Memory B cell (primary cell): ENCODE results near the gene ZNF284.
"Not testable (repeated sequence)": the region's sequence is repeated elsewhere in the genome, so short reads cannot be mapped to it uniquely, and the experiment has no call there.

Experiments
- ATAC-seq: fragments of 150-1000 bp; cut with Tn5 transposase; 2 replicates; pipeline ENCODE4 v1.10.0; 2021; ENCODE audit warnings: low read depth, mild to moderate bottlenecking, moderate library complexity
- DNase-seq, 2 donors: peaks; one replicate each; pipeline ENCODE4 v3.0.0; 2022; ENCODE audit warnings: low spot score in 2 of 2
- H3K27ac Mint-ChIP-seq: one replicate; pipeline ENCODE4 v1.8.0; 2022; ENCODE audit warnings: mild to moderate bottlenecking, moderate library complexity, mixed read lengths
- H3K27me3 Mint-ChIP-seq: one replicate; pipeline ENCODE4 v1.8.0; 2022; ENCODE audit warnings: mixed read lengths
- H3K36me3 Mint-ChIP-seq: one replicate; pipeline ENCODE4 v1.8.0; 2022; ENCODE audit warnings: mild to moderate bottlenecking, mixed read lengths
- H3K4me1 Mint-ChIP-seq: one replicate; pipeline ENCODE4 v1.8.0; 2022; ENCODE audit warnings: mixed read lengths
- H3K4me3 Mint-ChIP-seq: one replicate; pipeline ENCODE4 v1.8.0; 2022; ENCODE audit warnings: mild to moderate bottlenecking, moderate library complexity, mixed read lengths
- H3K9me3 Mint-ChIP-seq: one replicate; pipeline ENCODE4 v1.8.0; 2022; ENCODE audit warnings: mixed read lengths

The ZNF284 gene

DNA sequence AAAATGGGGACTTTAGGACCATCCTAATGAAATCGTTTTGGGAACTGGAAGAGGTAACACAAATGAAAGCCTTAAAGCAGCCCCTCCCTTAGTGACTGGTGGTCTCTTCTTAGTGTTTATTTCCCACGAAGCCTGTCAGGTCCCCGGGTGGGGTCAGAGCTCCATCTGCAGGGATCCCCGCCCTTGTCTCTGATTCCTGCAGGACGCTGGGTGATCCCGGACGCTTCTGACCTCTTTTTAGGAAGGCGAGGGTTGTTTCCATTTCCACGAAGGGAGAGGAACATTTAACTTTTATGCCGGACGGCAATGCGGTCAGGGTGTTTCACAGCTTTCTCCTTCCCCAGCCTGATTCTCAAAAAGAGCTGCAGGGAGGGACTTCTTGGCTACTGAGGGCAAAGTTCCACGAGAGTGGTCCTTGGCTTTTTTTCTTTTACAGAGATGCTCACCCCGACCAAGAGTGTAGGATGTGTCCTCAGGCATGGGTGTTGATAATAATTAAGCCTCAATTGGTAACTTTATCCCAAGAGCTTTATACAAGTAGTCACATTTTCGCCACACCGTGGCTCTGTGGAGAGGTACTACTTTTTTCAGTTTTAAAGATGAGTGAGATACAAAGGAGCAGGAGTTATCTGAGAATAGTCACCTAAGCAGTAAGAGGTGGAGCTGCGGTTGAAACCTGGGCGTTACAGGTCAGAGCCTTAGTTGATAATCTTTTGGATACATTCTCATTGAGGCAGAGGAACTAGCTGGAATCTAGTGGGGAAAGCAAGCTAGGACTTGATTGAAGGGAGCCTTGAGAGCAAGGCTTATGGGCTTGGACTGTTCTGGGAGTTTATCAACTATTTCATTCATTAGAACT lies 813 bp downstream of the ZNF284 start:
- peaks cover 20% of the 10 kb centered on the region for H3K4me1 Mint-ChIP-seq
- DNase-seq (no peak), ATAC-seq (no peak)
- peaks cover 3% of the 10 kb centered on the region for H3K27me3 Mint-ChIP-seq
- H3K4me3 Mint-ChIP-seq, result peak overlapping the region; percentile 94
- H3K9me3 Mint-ChIP-seq, result peaks cover 12% of the 10 kb centered on the region
- H3K36me3 Mint-ChIP-seq, result peaks cover 17% of the 10 kb centered on the region
- H3K27ac Mint-ChIP-seq, result peak overlapping the region; percentile 75

DNA sequence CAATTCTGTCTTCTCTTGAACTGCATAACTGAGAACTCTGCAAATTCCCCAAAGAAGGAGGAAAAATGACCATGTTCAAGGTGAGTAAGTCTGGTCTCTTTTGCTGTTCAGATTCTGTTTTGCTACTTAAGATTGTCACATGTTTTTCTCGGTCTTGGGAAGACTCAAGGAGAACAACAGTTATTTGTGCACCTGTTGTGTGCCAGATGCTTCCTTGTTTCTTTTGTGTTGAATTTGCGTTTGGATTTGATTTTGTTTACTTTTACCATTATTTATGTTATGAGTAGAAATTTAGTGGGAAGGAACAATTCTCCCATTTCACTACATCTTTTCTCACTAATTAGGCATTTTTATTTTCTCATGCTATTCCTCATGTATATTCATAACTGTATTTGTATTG lies 4.4 kb downstream of the ZNF284 start:
- peaks cover 15% of the 10 kb centered on the region for H3K4me1 Mint-ChIP-seq
- DNase-seq (no peak), ATAC-seq (no peak)
- H3K4me3 Mint-ChIP-seq, result no peak overlapping the region
- H3K27me3 Mint-ChIP-seq, result no peaks in the 10 kb centered on the region
- no peak overlapping the region for H3K27ac Mint-ChIP-seq
- peaks cover 2% of the 10 kb centered on the region for H3K9me3 Mint-ChIP-seq
- peaks cover 26% of the 10 kb centered on the region for H3K36me3 Mint-ChIP-seq

DNA sequence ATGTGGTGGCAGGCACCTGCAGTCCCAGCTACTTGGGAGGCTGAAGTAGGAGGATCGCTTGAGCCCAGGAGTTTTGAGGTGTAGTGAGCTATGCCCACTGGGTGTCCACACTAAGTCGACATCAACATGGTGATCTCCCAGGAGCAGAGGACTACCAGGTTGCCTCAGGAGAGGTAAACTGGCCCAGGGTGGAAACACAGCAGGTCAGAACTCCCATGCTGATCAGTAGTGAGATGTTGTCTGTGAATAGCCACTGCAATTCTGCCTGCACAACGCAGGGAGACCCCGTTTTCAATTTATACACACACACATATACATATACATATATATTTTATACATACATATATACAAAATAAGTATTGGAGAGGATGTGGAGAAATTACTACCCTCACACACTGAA lies 20.1 kb downstream of the ZNF284 start:
- ATAC-seq (no peak), DNase-seq (no peak)
- H3K4me3 Mint-ChIP-seq, result no peak overlapping the region
- H3K36me3 Mint-ChIP-seq, result peaks cover 12% of the 10 kb centered on the region
- no peak overlapping the region for H3K27ac Mint-ChIP-seq
- peaks cover 3% of the 10 kb centered on the region for H3K9me3 Mint-ChIP-seq
- H3K27me3 Mint-ChIP-seq, result no peaks in the 10 kb centered on the region
- H3K4me1 Mint-ChIP-seq, result peaks cover 10% of the 10 kb centered on the region

DNA sequence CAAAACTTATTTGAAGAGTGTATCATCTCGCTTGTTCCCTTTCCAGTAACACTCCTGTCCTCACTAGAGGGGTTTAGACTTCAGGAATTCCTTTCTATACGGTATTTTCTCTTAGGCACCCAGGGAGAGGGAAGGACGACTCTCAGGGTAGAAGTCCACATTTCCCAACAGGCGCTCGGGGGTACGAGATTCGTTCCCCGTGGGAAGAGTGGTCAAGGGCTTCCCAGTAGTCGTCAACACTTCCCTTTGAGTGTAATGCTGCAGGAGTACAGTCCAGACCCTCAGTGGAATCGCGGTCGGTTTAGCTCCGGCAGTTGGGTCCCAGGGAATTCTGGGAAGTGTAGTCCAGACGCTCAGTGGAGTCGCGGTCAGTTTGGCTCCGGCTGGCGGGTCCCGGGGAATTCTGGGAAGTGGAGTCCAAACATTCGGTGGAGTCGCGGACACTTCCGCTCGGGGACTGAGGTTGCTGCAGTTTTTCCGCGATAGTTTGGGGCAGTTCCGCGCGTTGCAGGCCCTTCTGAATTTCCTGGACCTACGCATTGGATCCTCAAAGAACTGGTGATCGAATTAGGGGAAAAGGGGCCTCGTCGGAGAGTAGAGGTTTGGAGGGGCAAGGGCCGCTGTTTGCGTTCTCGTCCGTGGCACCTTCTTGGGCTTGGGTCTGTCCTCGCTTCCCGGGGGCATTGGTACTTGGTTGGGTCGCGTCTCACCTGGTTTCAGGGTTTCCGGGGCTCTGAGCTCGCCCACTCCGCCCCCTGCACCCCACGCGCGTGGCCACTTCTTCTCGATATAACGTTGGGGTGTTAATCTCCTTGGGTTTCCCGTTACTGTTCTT lies 22.2 kb downstream of the ZNF284 start, which contains the start of gene ZNF224:
Gene ZNF224, plus strand, starts transcription at position 431 of the 835 bp plus-strand sequence. CDS start 3,513 bp downstream, outside the sequence.
- Mint-ChIP-seq H3K27me3 (no peaks in the 10 kb centered on the region), H3K27ac (peak within 1 kb of the TSS; percentile 79), H3K4me3 (peak within 1 kb of the TSS; percentile 95), H3K36me3 (peaks cover 24% of the 10 kb centered on the region), H3K4me1 (peaks cover 11% of the 10 kb centered on the region), H3K9me3 (peaks cover 4% of the 10 kb centered on the region)
- DNase-seq (peak; percentile 61 to 64), ATAC-seq (peak; percentile 85)

DNA sequence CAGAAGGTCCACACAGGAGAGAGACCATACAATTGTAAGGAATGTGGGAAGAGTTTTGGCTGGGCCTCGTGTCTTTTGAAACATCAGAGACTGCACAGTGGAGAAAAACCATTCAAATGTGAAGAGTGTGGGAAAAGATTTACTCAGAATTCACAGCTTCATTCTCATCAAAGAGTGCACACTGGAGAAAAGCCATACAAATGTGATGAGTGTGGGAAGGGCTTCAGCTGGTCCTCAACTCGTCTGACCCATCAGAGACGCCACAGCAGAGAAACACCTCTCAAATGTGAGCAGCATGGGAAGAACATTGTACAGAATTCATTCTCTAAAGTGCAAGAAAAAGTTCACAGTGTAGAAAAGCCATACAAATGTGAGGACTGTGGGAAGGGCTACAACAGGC lies 35.8 kb downstream of the ZNF284 start:
- Mint-ChIP-seq H3K27me3 (no peaks in the 10 kb centered on the region), H3K4me1 (peaks cover 3% of the 10 kb centered on the region), H3K4me3 (no peak overlapping the region), H3K9me3 (peaks cover 22% of the 10 kb centered on the region), H3K36me3 (peaks cover 49% of the 10 kb centered on the region), H3K27ac (no peak overlapping the region)
- ATAC-seq (no peak), DNase-seq (no peak)

DNA sequence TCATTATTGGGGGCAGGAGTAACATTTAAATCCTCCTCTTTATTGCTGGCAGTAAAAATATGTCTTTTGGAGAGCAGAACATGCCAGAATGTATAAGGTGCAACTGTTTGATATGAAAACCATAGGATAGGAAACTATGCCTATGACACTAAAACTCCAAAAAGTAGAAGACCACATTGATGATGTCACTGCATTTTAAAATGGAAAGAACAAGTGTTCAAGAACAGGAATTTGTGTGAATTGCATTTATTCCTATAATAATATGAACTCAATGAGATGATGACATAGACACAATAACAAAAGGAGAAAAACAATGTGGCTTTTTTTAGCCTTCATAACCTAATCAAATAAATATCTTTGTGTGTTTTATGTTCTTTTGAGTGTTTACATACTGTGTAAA lies 37.5 kb downstream of the ZNF284 start:
- no peak overlapping the region for H3K27ac Mint-ChIP-seq
- H3K27me3 Mint-ChIP-seq, result no peaks in the 10 kb centered on the region
- H3K4me1 Mint-ChIP-seq, result peaks cover 13% of the 10 kb centered on the region
- H3K36me3 Mint-ChIP-seq, result peaks cover 35% of the 10 kb centered on the region
- no peak overlapping the region for H3K4me3 Mint-ChIP-seq
- DNase-seq (no peak), ATAC-seq (no peak)
- H3K9me3 Mint-ChIP-seq, result peaks cover 20% of the 10 kb centered on the region

DNA sequence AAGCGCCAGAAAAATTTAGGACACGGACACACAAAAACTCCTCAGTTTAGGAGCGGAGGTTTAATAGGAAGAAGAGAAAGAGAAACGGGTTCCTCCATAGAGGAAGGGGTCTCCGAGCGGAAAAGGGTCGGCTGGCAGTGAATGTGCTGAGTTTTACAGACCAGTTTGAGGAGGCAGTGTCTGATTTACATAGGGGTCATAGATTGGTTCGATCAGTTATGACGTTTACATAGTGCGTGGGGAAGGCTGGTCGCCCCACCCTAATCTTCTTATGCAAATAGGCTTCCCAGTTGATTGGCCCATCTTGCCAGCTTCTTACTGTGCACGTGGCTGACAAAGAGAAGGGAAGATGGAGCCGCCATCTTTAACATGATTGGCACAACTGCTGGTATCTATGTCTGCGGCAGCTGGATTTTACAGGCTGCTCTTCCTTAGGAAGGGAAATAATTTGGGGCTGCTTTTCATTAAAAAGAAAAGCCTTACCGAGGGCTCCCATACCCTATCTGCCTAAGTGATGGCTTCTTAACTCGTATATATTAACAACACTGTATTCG lies 40.0 kb downstream of the ZNF284 start:
- Mint-ChIP-seq H3K4me1 (peaks cover 17% of the 10 kb centered on the region), H3K36me3 (peaks cover 24% of the 10 kb centered on the region), H3K4me3 (peak overlapping the region; percentile 65), H3K27ac (no peak overlapping the region), H3K9me3 (peaks cover 15% of the 10 kb centered on the region), H3K27me3 (no peaks in the 10 kb centered on the region)
- ATAC-seq (no peak), DNase-seq (no peak)

DNA sequence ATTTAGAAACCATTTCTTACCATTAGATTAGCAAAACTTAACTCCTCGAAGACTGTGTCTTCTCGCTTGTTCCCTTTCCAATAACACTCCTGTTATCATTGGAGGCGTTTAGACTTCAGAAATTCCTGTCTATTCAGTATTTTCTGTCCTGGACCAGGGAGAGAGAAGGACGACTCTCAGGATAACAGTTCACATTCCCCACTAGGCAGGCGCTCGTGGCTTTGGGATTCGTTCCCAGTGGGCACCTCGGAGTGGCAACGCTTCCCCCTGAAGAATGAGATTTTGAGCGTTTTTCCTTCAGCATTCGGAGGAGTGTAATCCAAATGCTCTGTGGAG lies 40.8 kb downstream of the ZNF284 start:
- ATAC-seq (no peak), DNase-seq (no peak)
- peak overlapping the region; percentile 98 for H3K4me3 Mint-ChIP-seq
- H3K9me3 Mint-ChIP-seq, result peaks cover 11% of the 10 kb centered on the region
- no peaks in the 10 kb centered on the region for H3K27me3 Mint-ChIP-seq
- peak overlapping the region; percentile 83 for H3K27ac Mint-ChIP-seq
- peaks cover 17% of the 10 kb centered on the region for H3K4me1 Mint-ChIP-seq
- peaks cover 21% of the 10 kb centered on the region for H3K36me3 Mint-ChIP-seq

DNA sequence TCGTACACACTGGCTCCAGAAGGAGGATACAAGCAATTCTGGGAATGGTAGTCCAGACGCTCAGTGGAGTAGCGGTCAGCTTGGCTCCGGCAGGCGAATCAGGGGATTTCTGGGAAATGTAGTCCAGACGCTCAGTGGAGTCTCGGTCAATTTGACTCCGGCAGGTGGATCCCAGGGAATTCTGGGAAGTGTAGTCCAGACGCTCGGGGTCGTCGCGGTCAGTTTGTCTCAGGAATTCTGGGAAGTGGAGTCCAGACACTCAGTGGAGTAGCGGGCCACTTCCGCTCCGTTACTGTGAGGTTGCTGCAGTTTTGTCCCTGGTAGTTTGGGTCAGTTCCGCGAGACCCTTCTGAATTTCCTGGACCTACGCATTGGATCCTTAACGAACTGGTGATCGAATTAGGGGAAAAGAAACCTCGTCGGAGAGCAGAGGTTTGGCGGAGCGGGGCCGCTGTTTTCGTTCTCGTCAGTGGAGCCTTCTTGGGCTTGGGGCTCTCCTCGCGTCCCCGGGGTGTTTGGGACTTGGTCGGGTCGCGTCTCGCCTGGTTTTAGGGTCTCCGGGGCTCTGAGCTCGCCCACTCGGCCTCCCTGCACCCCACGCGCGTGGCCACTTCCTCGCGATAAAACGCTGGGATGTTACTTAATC lies 41.3 kb downstream of the ZNF284 start, which contains the start of gene ZNF225:
Gene ZNF225, plus strand, starts transcription at position 262 of the 646 bp plus-strand sequence. CDS start 2,429 bp downstream, outside the sequence.
- DNase-seq, result peak; percentile 60 to 69
- ATAC-seq, result peak; percentile 98
- Mint-ChIP-seq H3K27me3 (no peaks in the 10 kb centered on the region), H3K4me1 (peaks cover 17% of the 10 kb centered on the region), H3K9me3 (peaks cover 7% of the 10 kb centered on the region), H3K4me3 (peak within 1 kb of the TSS; percentile 98), H3K27ac (peak within 1 kb of the TSS; percentile 83), H3K36me3 (peaks cover 20% of the 10 kb centered on the region)

DNA sequence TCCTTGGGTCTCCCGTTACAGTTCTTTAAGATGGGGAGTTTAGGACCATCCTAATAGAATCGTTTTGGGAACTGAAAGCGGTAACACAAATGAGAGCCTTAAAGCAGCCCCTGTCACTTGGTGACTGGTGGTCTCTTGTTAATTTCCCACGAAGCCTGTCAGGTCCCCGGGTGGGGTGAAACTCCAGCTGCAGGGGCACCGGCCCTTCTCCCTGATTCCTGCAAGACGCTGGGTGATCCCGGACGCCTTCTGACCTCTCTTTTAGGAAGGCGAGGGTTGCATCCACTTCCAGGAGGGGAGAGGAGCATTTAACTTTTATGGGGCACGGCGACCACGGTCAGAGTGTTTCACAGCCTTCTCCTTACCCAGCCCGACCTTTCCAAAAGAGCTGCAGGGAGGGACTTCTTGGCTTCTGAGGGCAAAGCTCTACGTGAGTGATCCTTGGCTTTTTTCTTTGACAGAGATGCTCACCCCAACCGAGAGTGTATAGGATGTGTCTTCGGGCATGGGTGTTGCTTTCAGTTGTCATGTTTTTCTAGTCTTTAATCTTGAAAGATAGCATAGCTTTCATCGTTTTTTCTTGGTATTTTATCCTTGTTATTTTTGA lies 41.9 kb downstream of the ZNF284 start:
- Mint-ChIP-seq H3K4me3 (peak overlapping the region; percentile 98), H3K27ac (peak overlapping the region; percentile 83), H3K27me3 (no peaks in the 10 kb centered on the region), H3K36me3 (peaks cover 24% of the 10 kb centered on the region), H3K4me1 (peaks cover 17% of the 10 kb centered on the region), H3K9me3 (peaks cover 7% of the 10 kb centered on the region)
- ATAC-seq, result peak; percentile 14
- no peak for DNase-seq

DNA sequence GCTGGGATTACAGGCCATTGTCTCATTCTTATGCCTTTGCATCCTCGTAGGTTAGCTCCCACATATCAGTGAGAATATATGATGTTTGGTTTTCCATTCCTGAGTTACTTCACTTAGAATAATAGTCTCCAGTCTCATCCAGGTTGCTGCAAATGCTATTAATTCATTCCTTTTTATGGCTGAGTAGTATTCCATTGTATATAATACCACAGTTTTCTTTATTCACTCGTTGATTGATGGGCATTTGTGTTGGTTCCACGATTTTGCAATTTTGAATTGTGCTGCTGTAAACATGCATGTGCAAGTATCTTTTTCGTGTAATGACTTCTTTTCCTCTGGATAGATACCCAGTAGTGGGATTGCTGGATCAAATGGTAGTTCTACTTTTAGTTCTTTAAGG lies 49.2 kb downstream of the ZNF284 start:
- H3K4me1 Mint-ChIP-seq, H3K27me3 Mint-ChIP-seq, ATAC-seq, DNase-seq, H3K4me3 Mint-ChIP-seq, H3K27ac Mint-ChIP-seq: not testable (repeated sequence)
- Mint-ChIP-seq H3K36me3 (peaks cover 83% of the 10 kb centered on the region), H3K9me3 (peaks cover 27% of the 10 kb centered on the region)

DNA sequence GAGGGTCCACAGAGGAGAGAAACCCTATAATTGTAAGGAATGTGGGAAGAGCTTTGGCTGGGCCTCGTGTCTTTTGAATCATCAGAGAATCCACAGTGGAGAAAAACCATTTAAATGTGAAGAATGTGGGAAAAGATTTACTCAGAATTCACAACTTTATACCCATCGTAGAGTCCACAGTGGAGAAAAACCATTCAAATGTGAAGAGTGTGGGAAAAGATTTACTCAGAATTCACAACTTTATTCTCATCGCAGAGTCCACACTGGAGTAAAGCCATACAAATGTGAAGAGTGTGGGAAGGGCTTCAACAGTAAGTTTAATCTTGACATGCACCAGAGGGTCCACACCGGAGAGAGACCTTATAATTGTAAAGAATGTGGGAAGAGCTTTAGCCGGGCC lies 60.0 kb downstream of the ZNF284 start:
- Mint-ChIP-seq H3K27me3 (no peaks in the 10 kb centered on the region), H3K9me3 (peaks cover 9% of the 10 kb centered on the region), H3K27ac (no peak overlapping the region)

More for the DNA sequence above, 60.0 kb downstream of the ZNF284 start:
- Mint-ChIP-seq H3K36me3 (peaks cover 34% of the 10 kb centered on the region), H3K4me3 (no peak overlapping the region), H3K4me1 (no peaks in the 10 kb centered on the region)
- ATAC-seq, result no peak
- no peak for DNase-seq
